Left hindlimb (tissue), 1 donor: Measurements from ENCODE around the gene VDR.
"Not testable (repeated sequence)": the region's sequence is repeated elsewhere in the genome, so short reads cannot be mapped to it uniquely, and the experiment has no call there.

ENCODE experiments used
- DNase-seq: peaks from one replicate; pipeline ENCODE4 v3.0.0-alpha.2; 2018

Gene VDR

DNA sequence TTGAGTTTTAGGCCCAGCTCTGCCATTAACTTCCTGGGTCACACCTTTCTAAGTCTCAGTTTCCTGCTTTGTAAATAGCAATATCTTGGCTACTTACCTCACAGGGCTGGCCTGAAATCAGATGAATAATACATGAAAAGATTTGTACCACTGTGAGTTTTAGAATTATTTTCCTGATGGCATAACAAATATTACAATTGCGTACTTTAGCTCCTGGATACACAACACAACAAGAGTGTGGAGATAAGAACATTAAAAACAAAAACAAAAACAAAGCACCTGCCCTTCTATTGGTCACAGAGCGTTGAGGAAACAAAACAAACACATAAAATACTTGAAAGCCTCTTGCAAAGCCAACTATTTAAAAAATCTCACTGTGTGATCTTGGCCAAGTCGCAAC is 80.2 kb downstream of the VDR start:
- DNase-seq: no peak

- DNase-seq: no peak
Measured at GRCh38 chr12:47824198-47824597, 80.6 kb downstream of the VDR start.

GRCh38 chr12:47823422-47824086 is 81.2 kb downstream of the VDR start:
- DNase-seq: no peak

- no peak for DNase-seq
Measured at GRCh38 chr12:47822863-47823262, 81.9 kb downstream of the VDR start.

GRCh38 chr12:47822401-47822800 is 82.4 kb downstream of the VDR start:
- no peak for DNase-seq

GRCh38 chr12:47821346-47821706 is 83.5 kb downstream of the VDR start:
- DNase-seq: no peak

GRCh38 chr12:47820631-47821345 is 84.0 kb downstream of the VDR start:
- DNase-seq: peak; percentile 89

GRCh38 chr12:47819896-47820630 is 84.7 kb downstream of the VDR start, which contains the start of gene HDAC7:
TSS of gene HDAC7 (minus strand) at chr12:47819903. CDS start at chr12:47819785, 118 bp downstream.
- peak; percentile 91 for DNase-seq

DNA sequence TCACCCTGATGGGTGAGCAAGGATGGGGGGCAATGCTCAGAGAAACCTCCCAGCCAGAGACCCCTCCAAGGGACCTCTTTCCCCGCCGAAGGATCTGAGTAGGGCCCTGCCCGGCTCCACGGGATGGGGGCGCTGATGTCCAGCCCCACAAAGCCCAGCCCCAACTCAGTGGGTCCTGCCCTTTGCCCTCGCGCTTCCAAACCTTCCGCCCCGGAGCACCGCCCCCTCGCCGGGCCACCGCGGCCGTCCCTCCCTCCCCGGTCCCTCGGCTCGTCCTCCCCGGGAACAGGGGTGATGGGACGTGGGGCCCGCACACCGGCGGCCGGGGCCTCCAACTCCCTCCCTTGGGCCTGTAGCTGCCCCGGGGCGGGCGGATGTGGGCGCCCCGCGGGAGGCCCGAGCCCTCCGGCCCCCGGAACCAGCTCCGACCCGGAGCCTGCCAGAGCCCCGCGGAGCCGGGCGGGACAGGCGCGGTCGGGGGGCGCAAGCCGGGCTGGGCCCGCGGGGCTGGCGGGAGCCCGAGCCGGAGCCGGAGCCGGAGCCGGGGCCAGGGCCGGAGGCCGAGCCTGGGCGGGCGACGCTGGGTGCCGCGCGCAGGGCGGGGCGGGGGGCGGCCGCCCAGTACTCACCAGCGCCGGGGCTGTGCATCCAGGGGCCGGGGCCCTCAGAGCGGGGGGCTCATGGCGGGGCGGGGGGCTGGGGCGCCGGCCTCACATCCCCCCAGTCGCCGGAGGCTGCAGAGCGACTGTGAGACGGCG is 85.5 kb downstream of the VDR start:
- DNase-seq: no peak

GRCh38 chr12:47818467-47819137 is 86.2 kb downstream of the VDR start:
- DNase-seq: no peak

DNA sequence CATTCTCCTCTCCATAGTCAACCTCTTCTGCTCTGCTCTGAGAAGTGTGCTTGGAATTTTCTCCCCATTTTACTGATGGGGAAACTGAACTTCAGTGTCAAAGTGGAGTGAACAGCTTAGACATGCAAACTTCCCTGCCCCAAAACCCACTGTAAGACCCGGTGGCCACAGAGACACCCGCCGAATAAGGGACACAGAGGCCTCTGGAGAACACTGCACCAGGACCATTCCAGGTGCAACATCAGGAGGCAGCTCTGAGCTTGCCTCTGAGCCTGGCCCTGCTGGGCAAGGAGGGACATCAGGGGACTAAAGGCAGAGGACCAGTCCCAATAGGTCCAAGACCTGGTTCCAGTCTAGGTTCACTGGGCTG is 86.8 kb downstream of the VDR start:
- DNase-seq: no peak

DNA sequence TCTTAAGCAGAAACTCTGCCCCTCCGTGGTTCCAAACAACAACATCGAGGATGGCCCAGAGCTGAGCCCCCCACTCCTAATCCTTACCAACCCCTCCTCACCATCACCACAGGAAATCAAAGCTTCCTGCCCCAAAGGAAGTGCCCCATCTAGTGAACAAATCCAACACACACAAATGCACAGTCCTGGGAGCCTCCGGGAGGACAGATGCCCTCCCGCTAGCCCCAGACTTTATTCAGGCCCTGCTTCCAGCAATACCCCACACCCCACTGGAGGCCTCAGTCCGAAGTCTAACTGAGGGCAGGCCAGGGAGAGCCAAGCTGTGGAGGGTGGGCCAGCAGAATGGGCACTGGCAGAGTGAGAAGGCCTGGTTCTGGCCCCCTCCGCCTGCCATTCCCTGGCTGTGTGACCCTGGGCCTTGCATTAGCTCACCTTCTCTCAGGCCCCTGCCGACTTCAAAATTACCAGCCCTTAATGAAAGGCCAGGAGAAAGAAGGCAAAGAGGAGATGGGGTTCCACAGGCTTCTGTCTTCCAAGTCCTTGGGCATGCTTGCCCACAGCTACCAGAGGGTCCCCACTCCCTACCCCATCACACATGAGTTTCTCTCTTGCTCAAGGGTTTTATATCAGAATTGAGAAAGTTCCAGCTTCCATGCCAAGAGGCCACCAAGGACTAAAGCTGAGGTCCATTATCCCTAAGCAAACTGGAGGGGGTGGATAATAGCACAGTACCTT is 87.4 kb downstream of the VDR start:
- no peak for DNase-seq

- no peak for DNase-seq
Measured at GRCh38 chr12:47816403-47817271, 88.2 kb downstream of the VDR start.

GRCh38 chr12:47815447-47815846 is 89.3 kb downstream of the VDR start:
- DNase-seq: not testable (repeated sequence)

- DNase-seq: no peak
Measured at GRCh38 chr12:47814539-47815170, 90.1 kb downstream of the VDR start.

GRCh38 chr12:47813511-47814196 is 91.1 kb downstream of the VDR start:
- no peak for DNase-seq

DNA sequence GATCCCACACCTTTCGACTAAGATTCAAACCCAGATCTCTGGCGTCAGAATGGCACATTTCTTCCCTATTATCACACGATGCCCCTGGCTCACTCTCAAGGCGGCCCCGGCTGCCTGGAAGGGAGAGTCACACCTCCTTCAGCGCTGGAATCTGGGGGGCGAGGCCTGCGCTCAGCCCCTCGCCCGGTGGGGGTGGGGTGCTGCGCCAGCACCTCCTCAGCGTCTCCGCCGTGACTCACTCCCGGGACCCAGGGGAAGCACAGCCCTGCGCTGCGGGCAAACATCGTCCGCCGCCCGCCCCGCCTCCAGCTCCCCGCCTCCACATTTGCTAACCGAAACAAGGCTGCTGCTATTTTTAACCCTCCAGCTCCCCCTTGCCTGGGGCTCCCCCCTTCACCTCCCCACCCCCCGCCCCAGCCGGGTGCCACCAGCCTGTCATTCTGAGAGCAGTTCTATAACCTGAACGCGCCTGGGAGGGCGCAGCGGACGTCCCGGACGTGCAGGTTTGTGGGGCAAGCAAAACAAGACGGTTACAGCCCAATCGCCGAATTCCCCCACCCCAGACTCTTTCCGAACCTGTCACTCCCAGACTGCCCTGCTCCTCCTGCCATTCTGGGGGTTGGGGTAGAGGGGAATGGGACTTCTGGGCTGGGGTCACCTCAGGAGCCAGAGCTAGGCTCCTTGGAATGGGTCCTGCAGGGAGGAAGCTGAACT is 91.8 kb downstream of the VDR start:
- peak; percentile 90 for DNase-seq

DNA sequence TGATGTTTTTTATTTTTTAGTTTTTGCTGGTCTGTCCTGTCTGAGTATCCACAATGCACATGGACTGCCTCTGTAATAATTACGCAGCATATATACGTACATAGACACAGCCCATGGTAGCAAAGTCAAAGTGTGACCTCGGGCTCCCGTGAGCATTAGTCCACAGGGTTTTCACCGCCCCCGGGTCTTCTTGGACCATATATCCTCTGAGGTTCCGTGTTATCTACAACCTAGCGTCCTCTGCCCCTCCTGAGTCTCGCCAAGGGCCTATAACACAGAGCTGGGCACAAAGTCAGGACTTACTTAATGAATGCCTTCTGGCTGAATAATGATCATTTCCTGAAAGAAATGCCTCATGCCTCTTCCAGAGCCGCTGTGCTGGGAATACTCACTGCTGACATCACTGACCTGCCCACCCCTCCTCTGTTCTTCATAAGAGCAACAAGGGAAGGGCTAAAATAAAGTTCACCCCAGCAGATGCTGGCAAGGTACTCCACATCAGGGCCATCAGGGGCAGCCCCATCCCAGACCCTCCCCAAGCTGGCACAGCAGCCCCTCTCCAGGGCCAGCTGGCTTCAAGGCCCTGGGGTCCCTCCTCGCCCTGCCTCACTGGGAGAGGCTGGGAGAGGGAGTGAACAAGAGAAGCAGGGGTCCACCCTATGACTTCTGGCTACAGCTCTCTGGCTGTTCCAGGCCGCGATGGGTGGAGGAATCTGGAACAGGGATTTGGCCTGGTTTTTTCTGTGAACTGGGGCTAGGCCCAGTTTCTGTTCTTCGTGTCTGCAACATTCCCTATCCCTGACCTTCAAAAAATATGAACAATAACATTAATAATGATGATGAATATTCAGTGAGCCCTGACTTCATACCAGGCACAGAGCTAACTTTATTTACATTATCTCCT is 93.0 kb downstream of the VDR start:
- peak; percentile 87 for DNase-seq
